Chondrocyte (in vitro differentiated cells): ENCODE data around the gene LYPD1. TPM values are rescaled to one million over a fixed set of nuclear protein-coding genes. Genes with fewer than 3 reads are reported as not detected.

Experiments used
- DNase-seq: peaks from one replicate; pipeline ENCODE4 v3.0.0; 2021; ENCODE audit warnings: mixed read lengths, low spot score
- H3K27ac Mint-ChIP-seq: one replicate; pipeline ENCODE4 v1.8.0; 2021; ENCODE audit warnings: mild to moderate bottlenecking, moderate library complexity, mixed read lengths; ENCODE audit not compliant: unreplicated experiment
- H3K27me3 Mint-ChIP-seq: 2 replicates; pipeline ENCODE4 v1.8.0; 2021; ENCODE audit warnings: low read depth, mixed read lengths
- H3K36me3 Mint-ChIP-seq: 2 replicates; pipeline ENCODE4 v1.8.0; 2021; ENCODE audit warnings: low read depth, mixed read lengths
- H3K4me1 Mint-ChIP-seq: 2 replicates; pipeline ENCODE4 v1.8.0; 2021; ENCODE audit warnings: low read depth, mild to moderate bottlenecking, mixed read lengths
- H3K4me3 Mint-ChIP-seq: one replicate; pipeline ENCODE4 v1.8.0; 2021; ENCODE audit warnings: mild to moderate bottlenecking, moderate library complexity, mixed read lengths; ENCODE audit not compliant: unreplicated experiment
- H3K9me3 Mint-ChIP-seq: 2 replicates; pipeline ENCODE4 v1.8.0; 2021; ENCODE audit warnings: low read depth, mixed read lengths
- total RNA-seq: library from RNA; stranded (reverse); gene quantifications from 3 replicates; pipeline ENCODE4 v1.2.1, GENCODE V29; 2021
- TF ChIP-seq, protein P1 (sequence below): fragments of 200-600 bp; sonication (generic); IDR thresholded peaks from 2 replicates; pipeline ENCODE4 v1.5.0; 2021; ENCODE audit warnings: antibody characterized with exemption, mild to moderate bottlenecking, moderate library complexity

Gene LYPD1
- total RNA-seq, 1 donor from 2014 or later: 5.0 TPM

DNA sequence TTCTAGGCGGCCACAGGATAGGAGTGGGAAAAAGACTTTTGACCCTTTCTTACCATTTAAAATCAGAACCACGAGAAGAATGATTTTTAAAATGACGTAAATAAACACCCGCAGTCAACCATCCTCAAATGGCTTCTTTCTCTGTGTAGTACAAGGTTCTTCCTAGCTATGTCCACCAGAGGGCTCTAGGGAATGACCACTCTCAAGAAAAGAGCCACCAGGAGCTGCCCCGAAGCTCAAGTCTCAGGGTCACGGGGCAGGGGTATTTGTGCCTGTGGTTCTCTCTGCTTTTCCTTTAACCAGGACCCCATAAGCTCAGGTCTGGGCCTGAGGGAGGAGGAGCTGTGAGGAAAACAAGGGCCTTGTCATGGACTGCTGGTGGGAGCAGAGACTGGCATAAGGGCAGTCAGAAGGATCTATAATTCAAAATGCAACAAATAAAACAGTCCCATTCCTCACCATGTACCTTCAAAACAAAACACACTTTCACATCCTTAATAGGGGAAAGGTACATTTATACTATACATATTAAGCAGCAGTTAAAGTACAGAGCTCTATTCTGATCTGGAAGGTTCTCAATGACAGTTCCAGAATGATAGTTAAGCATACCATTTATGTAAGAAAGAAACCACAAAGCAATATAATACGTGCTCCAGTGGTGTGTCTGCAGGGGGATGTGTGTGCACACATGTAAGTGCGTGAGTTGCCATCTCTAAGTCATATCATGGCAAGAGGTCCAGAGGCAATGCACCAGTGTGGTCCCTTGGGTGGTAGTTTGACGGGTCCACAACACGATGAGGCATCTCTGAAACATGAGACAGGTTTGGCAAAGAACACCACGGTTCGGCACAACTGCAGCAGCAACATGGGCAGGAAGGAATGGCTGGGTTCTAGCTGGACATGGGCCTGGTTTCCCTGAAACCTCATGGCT, 18.6 kb downstream of the LYPD1 start:
- peaks cover 3% of the 10 kb centered on the region for H3K27me3 Mint-ChIP-seq
- TF ChIP-seq, protein P1, sequence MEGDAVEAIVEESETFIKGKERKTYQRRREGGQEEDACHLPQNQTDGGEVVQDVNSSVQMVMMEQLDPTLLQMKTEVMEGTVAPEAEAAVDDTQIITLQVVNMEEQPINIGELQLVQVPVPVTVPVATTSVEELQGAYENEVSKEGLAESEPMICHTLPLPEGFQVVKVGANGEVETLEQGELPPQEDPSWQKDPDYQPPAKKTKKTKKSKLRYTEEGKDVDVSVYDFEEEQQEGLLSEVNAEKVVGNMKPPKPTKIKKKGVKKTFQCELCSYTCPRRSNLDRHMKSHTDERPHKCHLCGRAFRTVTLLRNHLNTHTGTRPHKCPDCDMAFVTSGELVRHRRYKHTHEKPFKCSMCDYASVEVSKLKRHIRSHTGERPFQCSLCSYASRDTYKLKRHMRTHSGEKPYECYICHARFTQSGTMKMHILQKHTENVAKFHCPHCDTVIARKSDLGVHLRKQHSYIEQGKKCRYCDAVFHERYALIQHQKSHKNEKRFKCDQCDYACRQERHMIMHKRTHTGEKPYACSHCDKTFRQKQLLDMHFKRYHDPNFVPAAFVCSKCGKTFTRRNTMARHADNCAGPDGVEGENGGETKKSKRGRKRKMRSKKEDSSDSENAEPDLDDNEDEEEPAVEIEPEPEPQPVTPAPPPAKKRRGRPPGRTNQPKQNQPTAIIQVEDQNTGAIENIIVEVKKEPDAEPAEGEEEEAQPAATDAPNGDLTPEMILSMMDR: peak; percentile 94
- no peak overlapping the region for H3K4me3 Mint-ChIP-seq
- H3K27ac Mint-ChIP-seq: no peak overlapping the region
- DNase-seq: no peak
- peaks cover 8% of the 10 kb centered on the region for H3K4me1 Mint-ChIP-seq
- no peaks in the 10 kb centered on the region for H3K36me3 Mint-ChIP-seq
- H3K9me3 Mint-ChIP-seq: no peaks in the 10 kb centered on the region

DNA sequence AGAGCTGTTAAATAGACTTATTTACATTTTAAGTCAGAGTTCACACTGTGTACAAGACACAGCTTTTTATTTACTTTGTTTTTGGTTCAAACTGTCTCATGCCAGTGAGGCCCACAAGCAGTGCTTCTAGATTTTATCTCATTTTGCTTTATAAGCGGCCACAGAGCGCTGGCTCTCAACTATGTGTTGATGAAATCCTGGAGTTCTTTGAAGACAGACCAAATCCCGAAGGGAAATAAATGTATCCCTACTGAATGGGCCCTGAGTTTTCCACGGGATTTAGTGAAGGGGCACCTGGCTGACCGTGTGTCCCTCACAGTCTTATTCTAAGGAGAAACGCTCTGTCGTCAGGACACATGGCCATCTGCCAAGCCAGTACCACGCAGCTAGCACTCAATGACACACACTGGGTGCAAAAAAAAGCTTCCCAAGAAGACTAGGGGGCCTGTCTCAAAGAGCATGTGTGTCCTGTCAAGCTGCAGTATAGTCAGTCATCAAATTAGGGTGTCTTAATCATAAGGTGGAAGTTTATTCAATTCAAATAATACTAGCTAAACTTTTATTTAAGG, 23.4 kb downstream of the LYPD1 start:
- Mint-ChIP-seq H3K36me3 (no peaks in the 10 kb centered on the region), H3K9me3 (no peaks in the 10 kb centered on the region), H3K27me3 (peaks cover 3% of the 10 kb centered on the region), H3K27ac (no peak overlapping the region), H3K4me1 (no peaks in the 10 kb centered on the region), H3K4me3 (no peak overlapping the region)
- TF ChIP-seq, protein P1: no peak
- no peak for DNase-seq

DNA sequence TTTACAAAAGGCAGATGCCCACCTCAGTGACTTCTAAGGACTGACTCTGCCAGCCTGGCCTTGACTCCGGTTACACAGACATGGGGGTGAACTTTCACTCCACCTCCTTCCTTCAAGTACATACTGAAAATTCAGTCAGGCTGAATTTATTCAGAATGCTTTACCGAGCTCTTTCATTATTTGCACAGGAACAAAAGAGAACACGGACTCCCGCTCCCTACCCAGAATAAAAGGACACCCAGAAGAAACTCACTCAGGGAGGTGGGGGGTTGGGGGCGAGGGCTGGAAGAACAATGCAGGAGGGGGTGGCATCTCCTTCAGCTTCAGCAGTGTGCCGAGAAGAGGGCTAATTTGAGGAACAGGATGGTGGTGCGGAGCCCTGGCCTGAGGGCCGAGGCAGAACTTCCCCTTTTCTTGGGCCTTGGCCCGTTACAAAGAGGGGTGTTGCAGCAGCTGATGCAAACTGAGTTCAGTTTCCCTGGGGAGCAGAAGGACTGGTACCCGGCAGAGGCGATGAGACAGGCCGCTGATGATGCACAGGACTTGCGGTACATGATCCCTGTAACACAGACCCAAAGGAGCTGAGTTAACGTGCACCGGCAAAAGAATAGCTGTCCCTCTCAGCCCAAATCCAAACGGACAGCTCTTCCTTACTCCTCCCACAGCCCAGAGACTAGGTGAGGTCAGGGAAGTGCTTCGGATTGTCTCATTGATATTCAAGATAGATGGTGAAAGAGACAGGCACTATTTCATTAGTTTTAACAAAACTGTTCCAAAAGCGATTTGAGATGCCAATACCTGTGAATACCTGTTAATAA, 24.1 kb downstream of the LYPD1 start:
- no peaks in the 10 kb centered on the region for H3K36me3 Mint-ChIP-seq
- H3K9me3 Mint-ChIP-seq: no peaks in the 10 kb centered on the region
- no peak overlapping the region for H3K4me3 Mint-ChIP-seq
- TF ChIP-seq, protein P1: no peak
- H3K27ac Mint-ChIP-seq: no peak overlapping the region
- H3K4me1 Mint-ChIP-seq: no peaks in the 10 kb centered on the region
- DNase-seq: no peak
- peaks cover 3% of the 10 kb centered on the region for H3K27me3 Mint-ChIP-seq

GRCh38 chr2:132645176-132645575, 24.8 kb downstream of the LYPD1 start:
- no peaks in the 10 kb centered on the region for H3K4me1 Mint-ChIP-seq
- no peak overlapping the region for H3K4me3 Mint-ChIP-seq
- H3K9me3 Mint-ChIP-seq: no peaks in the 10 kb centered on the region

More at GRCh38 chr2:132645176-132645575, 24.8 kb downstream of the LYPD1 start:
- peaks cover 3% of the 10 kb centered on the region for H3K27me3 Mint-ChIP-seq
- H3K36me3 Mint-ChIP-seq: no peaks in the 10 kb centered on the region
- TF ChIP-seq, protein P1: no peak
- no peak for DNase-seq
- H3K27ac Mint-ChIP-seq: no peak overlapping the region
